AG04450 (cell line): Measurements from ENCODE around the gene CCDC83. TPM values are rescaled to one million over a fixed set of nuclear protein-coding genes. Genes with fewer than 3 reads are reported as not detected.

Source experiments
- CTCF ChIA-PET: fragments of 300-600, 350-600 bp; formaldehyde crosslinking; extraction: SDS; loops from one replicate; lab custom pipeline; 2022; ENCODE audit warnings: antibody characterized with exemption, inconsistent platforms; lab: Charles Lee
- POLR2A ChIA-PET: fragments of 350-600 bp; formaldehyde crosslinking; extraction: SDS; loops from one replicate; lab custom pipeline; 2021; ENCODE audit warnings: antibody characterized with exemption, inconsistent platforms; lab: Yijun Ruan, JAX
- DNase-seq: peaks from one replicate; pipeline ENCODE4 v3.0.0-alpha.2; 2011; ENCODE audit warnings: low read depth, low spot score
- H3K27ac ChIP-seq: one replicate; pipeline ENCODE4 v1.5.1; 2012; ENCODE audit warnings: low read depth, low read length, control low read depth
- H3K27me3 ChIP-seq: one replicate; pipeline ENCODE4 v1.6.0; 2012; ENCODE audit warnings: low read length; ENCODE audit not compliant: control insufficient read depth, insufficient read depth
- H3K4me3 ChIP-seq: 2 replicates; pipeline ENCODE4 v1.5.1; 2011; ENCODE audit warnings: mild to moderate bottlenecking, low read depth, low read length, control low read depth
- H3K9me3 ChIP-seq: 2 replicates; pipeline ENCODE4 v1.5.1; 2012; ENCODE audit warnings: low read length; ENCODE audit not compliant: control insufficient read depth, insufficient read depth
- CTCF ChIP-seq: IDR thresholded peaks from 2 replicates; pipeline ENCODE4 v1.5.1; 2011; ENCODE audit warnings: low read depth, low read length, control low read depth, inconsistent platforms
- polyA plus RNA-seq: library from polyadenylated mRNA; depleted of rRNA; stranded (reverse); fragments of >200 nt; gene quantifications from 2 replicates; pipeline ENCODE4 v1.2.3, GENCODE V29; 2011

Gene CCDC83
- polyA plus RNA-seq, 1 experiment = not detected

GRCh38 chr11:85809863-85810262 is 45.3 kb upstream of the CCDC83 start:
- Histone ChIP-seq H3K27ac (no peak overlapping the region), H3K9me3 (no peaks in the 10 kb centered on the region), H3K27me3 (no peaks in the 10 kb centered on the region), H3K4me3 (peak overlapping the region; percentile 76)
- DNase-seq = no peak
- peak; percentile 47 for TF ChIP-seq CTCF
- ChIA-PET CTCF (interaction anchor here (0.9 to 1.5 kb wide), 8 partner anchors 9 to 114 kb away, joined by 3 to 7 read pairs (median 4); partner anchors contain the start of gene CCDC83), POLR2A (interaction anchor here (0.6 to 1.3 kb wide), 3 partner anchors 38 to 1095 kb away, joined by 4 to 5 read pairs (median 4); no protein-coding TSS in a partner anchor)

- CTCF ChIA-PET = interaction anchor here (1.1 to 1.5 kb wide), 4 partner anchors 16 to 115 kb away, joined by 4 to 7 read pairs (median 4); partner anchors contain the start of gene CCDC83
- no peak for DNase-seq
- H3K27me3 ChIP-seq = no peaks in the 10 kb centered on the region
- TF ChIP-seq CTCF = no peak
- H3K27ac ChIP-seq = no peak overlapping the region
- H3K9me3 ChIP-seq = no peaks in the 10 kb centered on the region
- POLR2A ChIA-PET = interaction anchor here (1.3 kb wide), 1 partner anchor 38 kb away, joined by 4 read pairs; no protein-coding TSS in a partner anchor
- H3K4me3 ChIP-seq = peak overlapping the region; percentile 76
Observed at GRCh38 chr11:85810521-85810870, 44.7 kb upstream of the CCDC83 start.

- no peak for DNase-seq
- Histone ChIP-seq H3K27me3 (no peaks in the 10 kb centered on the region), H3K27ac (no peak within 1 kb of the TSS), H3K9me3 (no peaks in the 10 kb centered on the region), H3K4me3 (peak within 1 kb of the TSS; percentile 76)
- ChIA-PET CTCF (interaction anchor here (1.5 kb wide), 1 partner anchor 116 kb away, joined by 4 read pairs; no protein-coding TSS in a partner anchor), POLR2A (no interaction called here)
- TF ChIP-seq CTCF = no peak
Observed at GRCh38 chr11:85810871-85811611, 44.1 kb upstream of the CCDC83 start, which contains the start of gene SYTL2. Gene SYTL2 (minus strand): TSS chr11:85811141. CDS start chr11:85757725, 53,416 bp downstream.

- H3K4me3 ChIP-seq = peak overlapping the region; percentile 76
- H3K27ac ChIP-seq = no peak overlapping the region
- no peak for DNase-seq
- ChIA-PET CTCF (no interaction called here), POLR2A (no interaction called here)
- no peak for TF ChIP-seq CTCF
- no peaks in the 10 kb centered on the region for H3K27me3 ChIP-seq
- no peaks in the 10 kb centered on the region for H3K9me3 ChIP-seq
Observed at GRCh38 chr11:85811624-85812023, 43.6 kb upstream of the CCDC83 start.

GRCh38 chr11:85813721-85814120 is 41.5 kb upstream of the CCDC83 start:
- Histone ChIP-seq H3K27ac (no peak overlapping the region), H3K27me3 (no peaks in the 10 kb centered on the region), H3K4me3 (no peak overlapping the region), H3K9me3 (no peaks in the 10 kb centered on the region)
- ChIA-PET POLR2A (interaction anchor here (0.6 to 2.5 kb wide), 2 partner anchors 14 to 17 kb away, joined by 3 to 15 read pairs; no protein-coding TSS in a partner anchor), CTCF (interaction anchor here (0.9 to 1.8 kb wide), 3 partner anchors 12 to 478 kb away, joined by 3 to 9 read pairs (median 9); partner anchors contain the start of gene CCDC83)
- DNase-seq = no peak
- no peak for TF ChIP-seq CTCF
